Left ventricle myocardium inferior (tissue), 1 donor: ENCODE data around the gene XPO6. TPM values are rescaled to one million over a fixed set of nuclear protein-coding genes. Genes with fewer than 3 reads are reported as not detected.

ENCODE experiments used
- DNase-seq: peaks from one replicate; pipeline ENCODE4 v3.0.0-alpha.2; 2020
- H3K27ac ChIP-seq: fragments of 200-600 bp; replicated peaks from 2 replicates; pipeline ENCODE4 v1.8.0; 2021
- H3K27me3 ChIP-seq: fragments of 200-600 bp; 2 replicates; pipeline ENCODE4 v1.8.0; 2021; ENCODE audit warnings: low read depth
- H3K36me3 ChIP-seq: fragments of 200-600 bp; 2 replicates; pipeline ENCODE4 v1.8.0; 2021
- H3K4me1 ChIP-seq: fragments of 200-600 bp; 2 replicates; pipeline ENCODE4 v1.8.0; 2021
- H3K4me3 ChIP-seq: fragments of 200-600 bp; 2 replicates; pipeline ENCODE4 v1.8.0; 2021; ENCODE audit warnings: mild to moderate bottlenecking, moderate library complexity
- H3K9me3 ChIP-seq: fragments of 200-600 bp; replicated peaks from 2 replicates; pipeline ENCODE4 v1.8.0; 2021
- intact Hi-C: fragments of 100-400 bp; cut with micrococcal nuclease; formaldehyde crosslinking; loops from one replicate; pipeline ENCODE4 v1.11.0; 2022
- total RNA-seq: library from RNA; stranded (reverse); fragmentation: NEBNext Ultra II Directional; extraction: Animal tissue kit (Norgen Biotek cat#: 25700); gene quantifications from one replicate; pipeline ENCODE4 v1.2.1, GENCODE V29; 2021
- TF ChIP-seq, protein P1 (sequence below): fragments of 200-600 bp; IDR thresholded peaks from 2 replicates; pipeline ENCODE4 v1.8.0; 2021; ENCODE audit warnings: antibody characterized with exemption, mild to moderate bottlenecking, borderline replicate concordance
- donor health status: DM: no; HTN: yes; CAD: no; lungs with severe emphysema.

The XPO6 gene
- total RNA-seq, 1 donor from 2014 or later = 26.4 TPM

DNA sequence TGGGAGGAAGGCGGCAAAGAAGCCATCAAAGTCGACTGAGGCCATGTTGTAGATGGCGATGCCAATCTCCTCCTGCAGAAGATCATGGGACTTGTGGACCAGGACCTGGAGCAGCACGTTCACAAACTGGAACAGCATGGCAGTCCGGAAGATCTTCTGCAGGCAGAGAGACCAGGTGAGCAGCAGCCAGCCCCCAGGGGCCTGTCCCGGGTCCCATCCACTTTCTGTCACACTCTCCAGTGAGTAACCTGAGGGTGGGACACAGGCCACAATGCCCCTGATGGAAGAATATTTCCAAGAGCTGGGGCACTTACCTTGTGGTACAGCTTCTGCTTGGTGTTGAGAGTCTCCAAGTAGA lies 110.3 kb downstream of the XPO6 start:
- DNase-seq = no peak
- no peak overlapping the region for H3K27ac ChIP-seq
- TF ChIP-seq, protein P1, sequence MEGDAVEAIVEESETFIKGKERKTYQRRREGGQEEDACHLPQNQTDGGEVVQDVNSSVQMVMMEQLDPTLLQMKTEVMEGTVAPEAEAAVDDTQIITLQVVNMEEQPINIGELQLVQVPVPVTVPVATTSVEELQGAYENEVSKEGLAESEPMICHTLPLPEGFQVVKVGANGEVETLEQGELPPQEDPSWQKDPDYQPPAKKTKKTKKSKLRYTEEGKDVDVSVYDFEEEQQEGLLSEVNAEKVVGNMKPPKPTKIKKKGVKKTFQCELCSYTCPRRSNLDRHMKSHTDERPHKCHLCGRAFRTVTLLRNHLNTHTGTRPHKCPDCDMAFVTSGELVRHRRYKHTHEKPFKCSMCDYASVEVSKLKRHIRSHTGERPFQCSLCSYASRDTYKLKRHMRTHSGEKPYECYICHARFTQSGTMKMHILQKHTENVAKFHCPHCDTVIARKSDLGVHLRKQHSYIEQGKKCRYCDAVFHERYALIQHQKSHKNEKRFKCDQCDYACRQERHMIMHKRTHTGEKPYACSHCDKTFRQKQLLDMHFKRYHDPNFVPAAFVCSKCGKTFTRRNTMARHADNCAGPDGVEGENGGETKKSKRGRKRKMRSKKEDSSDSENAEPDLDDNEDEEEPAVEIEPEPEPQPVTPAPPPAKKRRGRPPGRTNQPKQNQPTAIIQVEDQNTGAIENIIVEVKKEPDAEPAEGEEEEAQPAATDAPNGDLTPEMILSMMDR = no peak
- peaks cover 97% of the 10 kb centered on the region for H3K36me3 ChIP-seq
- no peaks in the 10 kb centered on the region for H3K27me3 ChIP-seq
- H3K4me1 ChIP-seq = no peaks in the 10 kb centered on the region
- no peaks in the 10 kb centered on the region for H3K9me3 ChIP-seq
- no peak overlapping the region for H3K4me3 ChIP-seq
- intact Hi-C loops = no loop called here

DNA sequence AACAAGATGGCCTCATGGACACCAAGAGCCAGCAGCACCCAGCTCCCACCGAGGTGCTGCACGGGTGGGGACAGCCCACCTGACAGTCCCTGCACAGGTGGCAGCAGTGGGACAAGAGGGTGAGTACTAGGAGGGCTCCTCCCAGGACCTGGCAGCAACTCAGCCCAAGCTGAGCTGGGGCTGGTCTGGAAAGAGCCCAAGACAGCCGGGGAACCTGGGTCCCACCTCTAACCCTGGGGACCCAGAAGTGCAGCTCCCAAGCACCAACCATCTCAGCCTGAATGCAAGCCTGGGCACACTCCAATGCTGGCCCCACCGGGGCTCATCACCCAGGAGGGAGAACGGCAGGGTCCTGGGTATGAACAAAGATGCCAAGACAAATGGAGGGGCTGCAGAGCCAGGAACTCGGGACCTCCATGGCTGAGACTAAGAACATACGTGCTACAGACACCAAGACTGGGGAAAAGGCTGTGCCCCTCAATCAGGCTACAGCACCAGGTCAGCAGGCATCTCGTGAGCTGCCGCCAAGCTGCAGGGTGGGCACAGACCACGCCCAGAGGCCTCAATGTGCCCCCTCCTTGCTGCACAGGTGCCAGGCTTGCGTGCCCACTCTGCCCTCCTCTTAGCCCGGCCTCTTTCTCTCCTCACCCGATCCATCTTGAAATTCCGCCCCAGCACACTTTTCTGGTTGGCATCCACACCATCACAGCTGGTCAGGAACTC lies 110.8 kb downstream of the XPO6 start:
- intact Hi-C loops = no loop called here
- H3K4me1 ChIP-seq = no peaks in the 10 kb centered on the region
- no peak for DNase-seq
- TF ChIP-seq, protein P1 = no peak
- no peaks in the 10 kb centered on the region for H3K27me3 ChIP-seq
- H3K36me3 ChIP-seq = peaks cover 91% of the 10 kb centered on the region
- H3K4me3 ChIP-seq = no peak overlapping the region
- no peaks in the 10 kb centered on the region for H3K9me3 ChIP-seq
- no peak overlapping the region for H3K27ac ChIP-seq

DNA sequence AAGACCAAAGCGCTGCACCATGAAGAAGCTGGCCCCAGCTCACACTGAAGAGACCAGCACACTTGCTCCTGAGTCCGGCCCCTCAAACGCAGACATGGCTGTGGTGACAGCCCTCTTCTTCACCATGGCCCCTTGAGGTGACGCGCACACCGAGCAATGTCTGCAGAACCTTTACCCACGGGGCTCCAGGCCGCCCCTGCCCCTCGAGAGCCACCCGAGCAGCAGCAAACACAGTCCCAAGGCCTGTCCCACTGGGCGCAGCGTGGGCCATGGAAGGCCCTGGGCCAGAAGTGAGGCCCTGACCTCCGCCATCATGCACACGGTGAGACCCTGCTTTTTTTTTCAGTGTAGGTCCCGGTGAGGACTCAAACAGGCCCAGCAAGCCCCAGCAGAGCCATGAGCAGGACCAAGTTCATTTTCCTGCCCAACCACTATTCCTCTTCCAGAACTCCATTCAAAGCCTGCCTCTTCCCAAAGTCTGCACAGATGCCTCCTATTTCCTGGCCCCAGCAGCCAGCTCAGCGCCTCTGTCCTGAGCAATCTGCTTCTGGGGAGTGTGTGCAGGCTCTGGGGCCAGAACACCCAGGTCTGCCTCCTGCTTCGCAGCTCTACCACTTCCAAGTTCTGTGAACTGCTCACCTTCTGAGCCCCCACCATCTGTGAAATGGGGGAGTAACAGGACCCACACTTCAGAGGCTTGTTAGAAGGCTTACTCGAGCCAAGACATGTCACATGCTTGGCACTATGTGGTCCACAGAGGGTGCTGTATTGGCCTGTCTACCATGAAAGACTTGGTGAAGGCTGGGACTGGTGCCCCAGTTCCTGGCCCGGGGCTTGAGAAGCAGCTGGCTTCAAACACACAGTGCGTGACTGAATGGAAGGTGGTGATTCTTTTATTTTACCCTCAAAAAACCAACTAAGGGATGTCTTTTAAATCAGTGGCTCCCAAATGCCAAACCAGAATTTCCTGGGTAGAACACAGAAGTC lies 112.5 kb downstream of the XPO6 start:
- TF ChIP-seq, protein P1 = no peak
- no peak for DNase-seq
- intact Hi-C loops = no loop called here
- no peaks in the 10 kb centered on the region for H3K9me3 ChIP-seq
- no peak overlapping the region for H3K27ac ChIP-seq
- no peaks in the 10 kb centered on the region for H3K27me3 ChIP-seq
- peaks cover 74% of the 10 kb centered on the region for H3K36me3 ChIP-seq
- H3K4me3 ChIP-seq = no peak overlapping the region
- H3K4me1 ChIP-seq = no peaks in the 10 kb centered on the region

DNA sequence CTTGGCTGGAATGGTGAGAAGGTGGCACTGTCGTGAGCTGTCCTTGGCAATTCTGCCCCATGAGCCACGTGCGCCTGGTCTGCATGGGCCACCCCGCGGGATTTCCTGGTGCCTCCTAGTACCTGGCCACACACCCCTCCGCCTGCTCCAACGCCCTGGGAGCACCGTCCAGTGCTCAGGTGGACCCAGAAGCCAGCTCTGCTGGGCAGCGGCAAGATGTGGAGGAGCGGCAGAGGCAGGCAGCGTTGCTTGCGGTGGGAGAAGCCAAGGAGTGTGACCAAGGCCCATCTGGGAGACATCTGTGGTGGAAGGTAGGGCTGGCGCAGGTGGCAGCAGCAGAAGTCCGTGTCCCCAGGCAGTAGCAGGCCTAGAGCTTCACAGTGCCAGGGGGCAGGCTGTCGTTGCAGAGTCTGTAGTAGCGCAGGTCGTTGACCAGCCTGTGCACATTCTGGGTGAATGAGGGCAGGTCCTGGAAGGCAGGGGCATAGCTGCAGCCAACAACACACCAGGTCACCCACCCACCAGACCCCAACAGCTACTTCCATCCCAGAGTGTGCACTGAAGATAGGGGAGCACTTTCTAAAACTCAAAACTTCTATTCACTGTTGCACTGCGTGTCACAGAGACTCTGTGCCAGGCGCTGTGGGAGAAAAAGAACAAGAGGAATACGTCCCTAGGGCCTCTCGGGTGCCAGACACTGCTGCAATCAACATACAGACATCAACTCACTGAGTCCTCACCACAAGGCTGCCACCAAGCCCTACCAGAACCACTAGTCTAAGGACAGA lies 113.4 kb downstream of the XPO6 start:
- H3K4me3 ChIP-seq = no peak overlapping the region
- no peaks in the 10 kb centered on the region for H3K27me3 ChIP-seq
- no peak overlapping the region for H3K27ac ChIP-seq
- intact Hi-C loops = no loop called here
- H3K9me3 ChIP-seq = no peaks in the 10 kb centered on the region
- no peaks in the 10 kb centered on the region for H3K4me1 ChIP-seq
- H3K36me3 ChIP-seq = peaks cover 65% of the 10 kb centered on the region
- TF ChIP-seq, protein P1 = no peak
- no peak for DNase-seq
